Spleen (tissue), 11 donors: ENCODE results near the gene ASB13. TPM values are rescaled to one million over a fixed set of nuclear protein-coding genes. Genes with fewer than 3 reads are reported as not detected.

ENCODE experiments used
- DNase-seq: peaks from one replicate; pipeline ENCODE4 v3.0.0-alpha.2; 2020
- H3K27ac ChIP-seq, 8 donors: fragments of 200-600 bp; sonication (generic) in 7 of 8; 1 replicate in 4 of 8; 2 replicates in 4 of 8; pipeline versions ENCODE4 v1.5.0 to v1.8.0; 2016 to 2021; ENCODE audit warnings: inconsistent platforms in 4 of 8, mild to moderate bottlenecking in 4 of 8, moderate library complexity in 1 of 8
- H3K27me3 ChIP-seq, 7 donors: fragments of 200-600 bp; sonication (generic) in 6 of 7; replicated peaks in 1 of 7; 1 replicate in 4 of 7; 2 replicates in 3 of 7; pipeline versions ENCODE4 v1.5.0 to v1.8.0; 2016 to 2021; ENCODE audit warnings: inconsistent platforms in 3 of 7, mild to moderate bottlenecking in 1 of 7
- H3K36me3 ChIP-seq, 6 donors: fragments of 200-600 bp; sonication (generic) in 5 of 6; 1 replicate in 4 of 6; 2 replicates in 2 of 6; pipeline versions ENCODE4 v1.5.0 to v1.8.0; 2016 to 2021; ENCODE audit warnings: inconsistent platforms in 2 of 6
- H3K4me1 ChIP-seq, 6 donors: fragments of 200-600 bp; sonication (generic) in 5 of 6; 1 replicate in 3 of 6; 2 replicates in 3 of 6; pipeline versions ENCODE4 v1.5.0 to v1.8.0; 2016 to 2021; ENCODE audit warnings: inconsistent platforms in 3 of 6
- H3K4me3 ChIP-seq, 8 donors: fragments of 200-600 bp; sonication (generic) in 7 of 8; 1 replicate in 4 of 8; 2 replicates in 4 of 8; pipeline versions ENCODE4 v1.5.0 to v1.8.0; 2016 to 2021; ENCODE audit warnings: inconsistent platforms in 4 of 8, mild to moderate bottlenecking in 4 of 8, moderate library complexity in 2 of 8
- H3K9me3 ChIP-seq, 8 donors: fragments of 200-600 bp; sonication (generic) in 7 of 8; 1 replicate in 4 of 8; 2 replicates in 4 of 8; pipeline versions ENCODE4 v1.5.0 to v1.8.0; 2016 to 2021; ENCODE audit warnings: inconsistent platforms in 4 of 8
- CTCF ChIP-seq, 11 experiments: fragments of 200-600 bp in 7 of 11; fragments of 450-650 bp in 4 of 11; sonication (generic) in 4 of 11; IDR thresholded peaks in 8 of 11; conservative IDR thresholded peaks in 3 of 11; 1 replicate in 7 of 11; 2 replicates in 4 of 11; pipeline versions ENCODE4 v1.4.0 to v1.8.0; 2016 to 2021; ENCODE audit warnings: antibody characterized with exemption in 11 of 11, inconsistent platforms in 4 of 11, mild to moderate bottlenecking in 1 of 11
- POLR2A ChIP-seq, 3 donors: fragments of 450-650 bp; IDR thresholded peaks; one replicate each; pipeline ENCODE4 v1.5.1; 2017; ENCODE audit warnings: antibody characterized with exemption in 3 of 3, mild to moderate bottlenecking in 1 of 3
- POLR2AphosphoS5 ChIP-seq, 3 donors: sonication (generic); formaldehyde crosslinking; IDR thresholded peaks; one replicate each; pipeline ENCODE4 v1.5.1; 2017; ENCODE audit warnings: antibody characterized with exemption in 3 of 3
- WGBS, 5 donors: extraction: QIAGEN DNeasy Blood & Tissue Kit in 3 of 5; methylation state at CpG; one replicate each; pipeline versions ENCODE4 v1.1.5 to v1.1.7; 2013 to 2018; 5-methylcytosine and 5-hydroxymethylcytosine counted together
- intact Hi-C: fragments of 100-400 bp; cut with DNase I; formaldehyde crosslinking; loops from one replicate; pipeline ENCODE4 v1.15.0; 2023; ENCODE audit warnings: low total_unique reads
- polyA plus RNA-seq, 3 donors: library from polyadenylated mRNA; stranded (reverse); fragments of 200-250 nt; gene quantifications; one replicate each; pipeline ENCODE4 v1.2.1, GENCODE V29; 2013
- total RNA-seq, 7 donors: library from RNA; depleted of rRNA in 3 of 7; stranded (reverse); fragments of >200 nt in 3 of 7; fragmentation: NEBNext Ultra II Directional in 4 of 7; extraction: Animal tissue kit (Norgen Biotek cat#: 25700) in 4 of 7; gene quantifications; one replicate each; pipeline versions ENCODE4 v1.1.0 to v1.2.1, GENCODE V29; 2016 to 2021
- donor health status: healthy with polysubstance abuse.
- donor health status: DM: no; HTN: no; CAD: no; lungs with moderate emphysema.
- donor health status: DM: no; HTN: no; CAD: no.
- donor health status: Bipolar disorder and iron deficiency.
- donor health status: healthy.
- donor health status: DM: no; HTN: no; CAD: no.
- donor health status: DM: yes; HTN: yes; CAD: no.

Gene ASB13
- total and polyA plus RNA-seq, 10 donors = 17.0 to 29.6 (median 21.8) TPM

- Histone ChIP-seq H3K27ac (no peak overlapping the region), H3K9me3 (no peaks in the 10 kb centered on the region), H3K4me3 (no peak overlapping the region), H3K27me3 (peaks cover 0 to 7% (median 0%) of the 10 kb centered on the region in 7 donors), H3K4me1 (peaks cover 11 to 23% (median 20%) of the 10 kb centered on the region in 6 donors), H3K36me3 (no peaks in the 10 kb centered on the region)
- intact Hi-C loops = loop anchor here (10.0 kb wide), 2 partner anchors 133 to 193 kb away; partner anchors contain the start of gene GDI2
- TF ChIP-seq CTCF (IDR thresholded peaks at IDR 0.05 in 8 of 11, conservative IDR thresholded peaks at IDR 0.05 in 3 of 11) (no peak), POLR2A (IDR thresholded peaks at IDR 0.05) (no peak), POLR2AphosphoS5 (IDR thresholded peaks at IDR 0.05) (no peak)
- DNase-seq = no peak
- WGBS, 5 donors = 81 to 89% (median 83%) methylated on average over 5 of the region's 5 CpGs
Observed at GRCh38 chr10:5681930-5682329, 15.5 kb upstream of the ASB13 start.

GRCh38 chr10:5679606-5680005 is 13.2 kb upstream of the ASB13 start:
- DNase-seq = no peak
- Histone ChIP-seq H3K4me3 (no peak overlapping the region), H3K9me3 (peaks cover 0 to 1% (median 0%) of the 10 kb centered on the region in 8 donors), H3K36me3 (no peaks in the 10 kb centered on the region), H3K4me1 (peaks cover 0 to 8% (median 7%) of the 10 kb centered on the region in 6 donors), H3K27ac (no peak overlapping the region), H3K27me3 (peaks cover 0 to 7% (median 0%) of the 10 kb centered on the region in 7 donors)
- intact Hi-C loops = loop anchor here (10.0 kb wide), 2 partner anchors 135 to 195 kb away; partner anchors contain the start of gene GDI2
- TF ChIP-seq POLR2AphosphoS5 (IDR thresholded peaks at IDR 0.05) = no peak
- TF ChIP-seq CTCF (IDR thresholded peaks at IDR 0.05 in 8 of 11, conservative IDR thresholded peaks at IDR 0.05 in 3 of 11) = no peak
- TF ChIP-seq POLR2A (IDR thresholded peaks at IDR 0.05) = no peak
- 72 to 95% (median 85%) methylated on average over 2 of the region's 2 CpGs for WGBS, 5 donors

- peaks cover 0 to 4% (median 3%) of the 10 kb centered on the region in 6 donors for H3K4me1 ChIP-seq
- WGBS, 5 donors = 76 to 87% (median 80%) methylated on average over 3 of the region's 3 CpGs
- no peak for DNase-seq
- intact Hi-C loops = no loop called here
- no peaks in the 10 kb centered on the region for H3K36me3 ChIP-seq
- H3K27me3 ChIP-seq = peaks cover 0 to 7% (median 0%) of the 10 kb centered on the region in 7 donors
- TF ChIP-seq CTCF (IDR thresholded peaks at IDR 0.05 in 8 of 11, conservative IDR thresholded peaks at IDR 0.05 in 3 of 11) (no peak), POLR2AphosphoS5 (IDR thresholded peaks at IDR 0.05) (no peak), POLR2A (IDR thresholded peaks at IDR 0.05) (no peak)
- peaks cover 0 to 7% (median 5%) of the 10 kb centered on the region in 8 donors for H3K9me3 ChIP-seq
- no peak overlapping the region for H3K4me3 ChIP-seq
- H3K27ac ChIP-seq = no peak overlapping the region
Observed at GRCh38 chr10:5679037-5679435, 12.6 kb upstream of the ASB13 start.

- intact Hi-C loops = no loop called here
- no peaks in the 10 kb centered on the region for H3K4me1 ChIP-seq
- no peak overlapping the region for H3K27ac ChIP-seq
- no peak for TF ChIP-seq CTCF (IDR thresholded peaks at IDR 0.05 in 8 of 11, conservative IDR thresholded peaks at IDR 0.05 in 3 of 11)
- 65 to 78% (median 66%) methylated on average over 9 of the region's 9 CpGs for WGBS, 5 donors
- H3K36me3 ChIP-seq = no peaks in the 10 kb centered on the region
- H3K9me3 ChIP-seq = peaks cover 0 to 12% (median 8%) of the 10 kb centered on the region in 8 donors
- no peak overlapping the region for H3K4me3 ChIP-seq
- DNase-seq = no peak
- peaks cover 0 to 7% (median 0%) of the 10 kb centered on the region in 7 donors for H3K27me3 ChIP-seq
Observed at GRCh38 chr10:5678397-5679036, 12.1 kb upstream of the ASB13 start.
